KMS-11 (cell line): ENCODE measurements around the gene MYO18B.

Experiments used
- H2AFZ ChIP-seq: fragments of 200-600 bp; sonication (generic); 2 replicates; pipeline ENCODE4 v1.6.1; 2016; ENCODE audit warnings: antibody characterized with exemption, mixed run types, low read depth
- H3K27ac ChIP-seq: fragments of 200-600 bp; sonication (generic); 2 replicates; pipeline ENCODE4 v1.6.1; 2016; ENCODE audit warnings: mild to moderate bottlenecking, mixed run types
- H3K27me3 ChIP-seq: fragments of 200-600 bp; sonication (generic); 2 replicates; pipeline ENCODE4 v1.6.1; 2017; ENCODE audit warnings: mild to moderate bottlenecking, low read depth, mixed run types, moderate library complexity; ENCODE audit not compliant: insufficient read depth
- H3K36me3 ChIP-seq: fragments of 200-600 bp; sonication (generic); 2 replicates; pipeline ENCODE4 v1.6.1; 2017; ENCODE audit warnings: mild to moderate bottlenecking, mixed run types; ENCODE audit not compliant: insufficient read depth
- H3K4me1 ChIP-seq: fragments of 200-600 bp; sonication (generic); 2 replicates; pipeline ENCODE4 v1.6.1; 2016; ENCODE audit warnings: mild to moderate bottlenecking, low read depth, mixed run types; ENCODE audit not compliant: poor library complexity, severe bottlenecking
- H3K4me2 ChIP-seq: fragments of 200-600 bp; sonication (generic); 2 replicates; pipeline ENCODE4 v1.7.0; 2016; ENCODE audit warnings: mild to moderate bottlenecking, mixed run types
- H3K4me3 ChIP-seq: fragments of 200-600 bp; sonication (generic); IDR thresholded peaks from 2 replicates; pipeline ENCODE4 v1.6.1; 2017; ENCODE audit warnings: low read depth, low read length, mixed read lengths; ENCODE audit not compliant: insufficient read depth
- H3K79me2 ChIP-seq: fragments of 200-600 bp; sonication (generic); 2 replicates; pipeline ENCODE4 v1.6.1; 2016; ENCODE audit warnings: low read depth, mixed run types; ENCODE audit not compliant: insufficient read depth
- H3K9ac ChIP-seq: fragments of 200-600 bp; sonication (generic); 2 replicates; pipeline ENCODE4 v1.6.1; 2016; ENCODE audit warnings: mild to moderate bottlenecking, mixed run types
- H4K20me1 ChIP-seq: fragments of 200-600 bp; sonication (generic); 2 replicates; pipeline ENCODE4 v1.6.1; 2016; ENCODE audit warnings: mild to moderate bottlenecking, mixed run types; ENCODE audit not compliant: insufficient read depth
- CTCF ChIP-seq: fragments of 200-600 bp; sonication (generic); conservative IDR thresholded peaks from 2 replicates; pipeline ENCODE4 v1.6.1; 2017; ENCODE audit warnings: low read depth, mild to moderate bottlenecking, antibody characterized with exemption, low read length, moderate library complexity, mixed read lengths

MYO18B gene

GRCh38 chr22:25764270-25765015, 22.5 kb downstream of the MYO18B start:
- H3K4me2 ChIP-seq = no peak overlapping the region

GRCh38 chr22:25765016-25765367, 23.0 kb downstream of the MYO18B start:
- no peaks in the 10 kb centered on the region for H3K36me3 ChIP-seq
- no peak for TF ChIP-seq CTCF

More at GRCh38 chr22:25764270-25765015, 22.5 kb downstream of the MYO18B start:
- Histone ChIP-seq H3K27me3 (no peaks in the 10 kb centered on the region), H4K20me1 (no peaks in the 10 kb centered on the region), H3K4me3 (no peak overlapping the region), H3K9ac (no peak overlapping the region), H2AFZ (no peak overlapping the region), H3K79me2 (no peaks in the 10 kb centered on the region), H3K4me1 (no peaks in the 10 kb centered on the region), H3K36me3 (no peaks in the 10 kb centered on the region), H3K27ac (no peak overlapping the region)
- TF ChIP-seq CTCF = no peak

GRCh38 chr22:25765801-25766200, 23.8 kb downstream of the MYO18B start:
- Histone ChIP-seq H3K27ac (no peak overlapping the region), H3K4me3 (no peak overlapping the region), H3K9ac (no peak overlapping the region), H4K20me1 (no peaks in the 10 kb centered on the region), H3K4me2 (no peak overlapping the region), H3K36me3 (no peaks in the 10 kb centered on the region), H2AFZ (no peak overlapping the region), H3K27me3 (no peaks in the 10 kb centered on the region), H3K79me2 (no peaks in the 10 kb centered on the region), H3K4me1 (no peaks in the 10 kb centered on the region)
- TF ChIP-seq CTCF = no peak

More at GRCh38 chr22:25765016-25765367, 23.0 kb downstream of the MYO18B start:
- Histone ChIP-seq H4K20me1 (no peaks in the 10 kb centered on the region), H3K4me1 (no peaks in the 10 kb centered on the region), H3K4me2 (no peak overlapping the region), H3K79me2 (no peaks in the 10 kb centered on the region), H3K4me3 (no peak overlapping the region), H3K27ac (no peak overlapping the region), H2AFZ (no peak overlapping the region), H3K27me3 (no peaks in the 10 kb centered on the region), H3K9ac (no peak overlapping the region)

- no peaks in the 10 kb centered on the region for H3K27me3 ChIP-seq
- H3K36me3 ChIP-seq = no peaks in the 10 kb centered on the region
Measured at GRCh38 chr22:25766418-25766817, 24.4 kb downstream of the MYO18B start.

More at GRCh38 chr22:25766418-25766817, 24.4 kb downstream of the MYO18B start:
- Histone ChIP-seq H2AFZ (no peak overlapping the region), H3K4me3 (no peak overlapping the region), H3K9ac (no peak overlapping the region), H3K4me1 (no peaks in the 10 kb centered on the region), H3K27ac (no peak overlapping the region), H3K4me2 (no peak overlapping the region), H4K20me1 (no peaks in the 10 kb centered on the region), H3K79me2 (no peaks in the 10 kb centered on the region)
- no peak for TF ChIP-seq CTCF
